SKM-1 (cell line): ENCODE measurements around the gene ABCB7.
"Not testable (repeated sequence)": the region's sequence is repeated elsewhere in the genome, so short reads cannot be mapped to it uniquely, and the experiment has no call there.

ENCODE experiments used
- DNase-seq: peaks from one replicate; lab custom pipeline; 2025; ENCODE audit not compliant: unreplicated experiment; lab: John Stamatoyannopoulos, UW

ABCB7 gene

GRCh38 chrX:75106772-75107171 is 49.3 kb downstream of the ABCB7 start:
- DNase-seq: no peak

GRCh38 chrX:75096331-75096730 is 59.8 kb downstream of the ABCB7 start:
- no peak for DNase-seq

- DNase-seq: no peak
These were observed 69.3 kb downstream of the ABCB7 start for GRCh38 chrX:75086731-75087195.

- DNase-seq: no peak
These were observed 71.3 kb downstream of the ABCB7 start for GRCh38 chrX:75084757-75085156.

- no peak for DNase-seq
These were observed 79.7 kb downstream of the ABCB7 start for GRCh38 chrX:75076429-75076828.

GRCh38 chrX:75074475-75074874 is 81.6 kb downstream of the ABCB7 start:
- no peak for DNase-seq

- no peak for DNase-seq
These were observed 84.7 kb downstream of the ABCB7 start for GRCh38 chrX:75071334-75071733.

- no peak for DNase-seq
These were observed 88.2 kb downstream of the ABCB7 start for GRCh38 chrX:75067931-75068330.

GRCh38 chrX:75061701-75062100 is 94.4 kb downstream of the ABCB7 start:
- DNase-seq: no peak

GRCh38 chrX:75051047-75051446 is 105.0 kb downstream of the ABCB7 start:
- no peak for DNase-seq

GRCh38 chrX:75045369-75045768 is 110.7 kb downstream of the ABCB7 start:
- DNase-seq: no peak

- not testable (repeated sequence) for DNase-seq
These were observed 111.9 kb downstream of the ABCB7 start for GRCh38 chrX:75044142-75044541.

- DNase-seq: no peak
These were observed 117.2 kb downstream of the ABCB7 start for GRCh38 chrX:75038925-75039324.
